BLaER1 (cell line): Measurements from ENCODE around the gene MRM2.
A peak's percentile ranks its signal among the peaks of the same experiment; 100 is the strongest.

ENCODE experiments used
- H3K27ac ChIP-seq: shearing (Covaris generic); formaldehyde crosslinking; 2 replicates; pipeline ENCODE4 v1.8.1; 2022
- H3K27me3 ChIP-seq: shearing (Covaris generic); formaldehyde crosslinking; 2 replicates; pipeline ENCODE4 v1.8.1; 2022
- H3K36me3 ChIP-seq: shearing (Covaris generic); formaldehyde crosslinking; 2 replicates; pipeline ENCODE4 v1.8.1; 2022
- H3K4me1 ChIP-seq: shearing (Covaris generic); formaldehyde crosslinking; 2 replicates; pipeline ENCODE4 v1.8.1; 2022
- H3K4me2 ChIP-seq: shearing (Covaris generic); formaldehyde crosslinking; 2 replicates; pipeline ENCODE4 v1.8.1; 2022
- H3K4me3 ChIP-seq: shearing (Covaris generic); formaldehyde crosslinking; 2 replicates; pipeline ENCODE4 v1.8.1; 2022
- H3K9ac ChIP-seq: shearing (Covaris generic); formaldehyde crosslinking; 2 replicates; pipeline ENCODE4 v1.8.1; 2022
- H3K9me3 ChIP-seq: shearing (Covaris generic); formaldehyde crosslinking; 2 replicates; pipeline ENCODE4 v1.8.1; 2022
- H4K20me1 ChIP-seq: shearing (Covaris generic); formaldehyde crosslinking; 2 replicates; pipeline ENCODE4 v1.8.1; 2022
- Cebpa-rat ChIP-seq: shearing (Covaris generic); IDR thresholded peaks from 2 replicates; pipeline ENCODE4 v1.8.1; 2022

Gene MRM2

DNA sequence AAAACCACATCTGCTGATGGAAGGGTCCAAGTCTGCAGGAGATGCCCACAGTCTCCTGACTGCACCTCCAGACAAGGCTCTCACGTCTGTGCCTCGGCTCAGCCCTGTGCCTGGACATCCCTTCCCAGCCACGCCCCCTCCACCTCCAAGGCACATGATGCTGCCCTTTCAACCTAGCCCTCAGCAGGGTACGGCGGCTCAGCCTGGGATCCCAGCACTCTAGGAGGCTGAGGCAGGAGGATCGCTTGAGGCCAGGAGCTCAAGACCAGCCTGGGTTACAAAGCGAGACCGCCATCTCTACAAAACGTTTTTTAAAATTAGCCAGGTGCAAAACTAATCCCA is 23.6 kb downstream of the MRM2 start:
- Histone ChIP-seq H3K27me3 (no peaks in the 10 kb centered on the region), H3K9ac (no peak overlapping the region), H3K4me3 (no peak overlapping the region), H3K9me3 (no peaks in the 10 kb centered on the region), H4K20me1 (peaks cover 65% of the 10 kb centered on the region), H3K36me3 (peaks cover 98% of the 10 kb centered on the region), H3K4me2 (no peak overlapping the region), H3K4me1 (peaks cover 14% of the 10 kb centered on the region), H3K27ac (no peak overlapping the region)
- no peak for TF ChIP-seq Cebpa-rat

DNA sequence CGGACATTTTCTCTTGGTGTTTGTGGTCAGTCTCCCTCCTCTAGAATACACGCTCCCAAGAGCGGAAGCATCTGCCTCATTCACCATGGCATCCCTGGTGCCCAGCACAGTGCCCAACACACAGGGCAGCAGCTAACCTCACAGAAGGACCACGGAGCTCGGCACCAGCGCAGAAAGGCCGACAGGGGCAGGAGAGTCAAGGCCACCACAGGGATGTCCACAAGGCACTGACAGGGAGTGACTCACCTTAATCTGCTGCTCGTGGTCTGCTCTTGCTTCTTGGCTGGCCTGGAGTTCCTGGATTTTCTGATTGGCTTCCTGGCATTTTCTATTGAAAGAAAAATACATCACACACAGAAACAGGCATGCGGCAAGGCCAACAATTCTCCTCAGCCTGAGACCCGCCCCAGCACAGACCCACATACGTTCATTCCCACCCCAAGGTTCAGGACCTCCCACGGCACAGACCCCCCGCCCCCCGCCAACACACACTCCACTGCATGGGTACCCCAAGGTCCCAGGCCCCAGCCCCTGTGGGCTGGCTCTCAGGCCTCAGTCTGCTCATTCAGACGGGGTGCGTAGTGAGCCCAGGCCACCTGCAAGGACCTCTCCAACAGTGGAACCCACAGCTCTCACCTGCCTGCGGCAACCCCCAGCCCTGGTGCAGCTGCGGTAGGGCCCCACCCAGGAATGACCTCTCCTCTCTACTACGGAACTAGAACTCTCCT is 24.1 kb downstream of the MRM2 start:
- Histone ChIP-seq H3K9me3 (no peaks in the 10 kb centered on the region), H3K9ac (no peak overlapping the region), H3K4me1 (peaks cover 14% of the 10 kb centered on the region), H4K20me1 (peaks cover 65% of the 10 kb centered on the region), H3K4me3 (no peak overlapping the region), H3K36me3 (peaks cover 98% of the 10 kb centered on the region), H3K27ac (no peak overlapping the region), H3K27me3 (no peaks in the 10 kb centered on the region), H3K4me2 (peak overlapping the region; percentile 47)
- no peak for TF ChIP-seq Cebpa-rat

DNA sequence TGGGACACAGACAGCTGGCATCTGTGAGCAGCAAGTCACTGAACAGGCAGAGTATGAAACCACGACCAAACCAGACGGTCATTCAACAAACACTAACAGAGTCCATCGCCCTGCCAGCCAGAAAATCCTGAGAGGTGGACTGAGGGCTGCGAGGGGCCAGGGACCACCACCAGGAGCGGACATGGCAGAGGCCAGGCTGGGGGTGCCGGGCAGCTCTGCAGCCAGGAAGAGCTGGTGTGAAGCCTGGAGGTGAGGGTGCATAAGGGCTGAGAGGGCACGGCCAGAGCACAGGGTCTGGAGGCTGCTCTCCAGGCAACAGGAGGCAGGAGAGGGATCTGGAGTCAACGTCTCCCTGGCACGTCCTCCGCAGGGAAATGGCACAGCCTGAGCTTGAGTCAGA is 24.8 kb downstream of the MRM2 start:
- peak overlapping the region; percentile 47 for H3K4me2 ChIP-seq
- H3K36me3 ChIP-seq, result peaks cover 98% of the 10 kb centered on the region
- H3K9me3 ChIP-seq, result no peaks in the 10 kb centered on the region
- no peaks in the 10 kb centered on the region for H3K27me3 ChIP-seq
- peaks cover 60% of the 10 kb centered on the region for H4K20me1 ChIP-seq
- 0 out of 2 replicates have a peak overlapping the region, but pooled peaks have one; percentile 3 for H3K27ac ChIP-seq
- H3K4me3 ChIP-seq, result no peak overlapping the region
- TF ChIP-seq Cebpa-rat, result no peak
- H3K9ac ChIP-seq, result peak overlapping the region; percentile 50
- H3K4me1 ChIP-seq, result peaks cover 14% of the 10 kb centered on the region

DNA sequence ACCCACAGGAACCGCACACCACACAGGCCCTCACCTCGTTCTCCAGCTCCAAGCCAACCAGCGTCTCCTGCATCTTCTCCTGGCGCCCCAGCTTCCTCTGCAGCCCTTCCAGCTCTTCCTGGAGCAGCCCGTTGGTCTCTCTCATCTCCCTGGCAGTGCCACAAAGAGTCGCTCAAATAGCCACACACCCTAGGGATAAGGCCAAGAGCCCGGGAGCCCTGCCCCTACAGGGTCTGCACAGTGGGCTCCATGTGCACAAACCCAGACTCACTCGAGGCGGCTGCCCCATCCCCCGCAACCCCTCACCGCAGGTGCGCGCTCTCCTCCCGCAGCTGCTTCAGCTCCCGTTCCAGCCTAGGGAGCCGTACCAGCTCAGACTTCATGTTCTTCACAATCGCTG is 26.2 kb downstream of the MRM2 start:
- no peak overlapping the region for H3K27ac ChIP-seq
- H4K20me1 ChIP-seq, result peaks cover 62% of the 10 kb centered on the region
- no peaks in the 10 kb centered on the region for H3K27me3 ChIP-seq
- peaks cover 98% of the 10 kb centered on the region for H3K36me3 ChIP-seq
- TF ChIP-seq Cebpa-rat, result no peak
- H3K9ac ChIP-seq, result 0 out of 2 replicates have a peak overlapping the region, but pooled peaks have one; percentile 50
- H3K4me2 ChIP-seq, result no peak overlapping the region
- peaks cover 14% of the 10 kb centered on the region for H3K4me1 ChIP-seq
- no peaks in the 10 kb centered on the region for H3K9me3 ChIP-seq
- no peak overlapping the region for H3K4me3 ChIP-seq

DNA sequence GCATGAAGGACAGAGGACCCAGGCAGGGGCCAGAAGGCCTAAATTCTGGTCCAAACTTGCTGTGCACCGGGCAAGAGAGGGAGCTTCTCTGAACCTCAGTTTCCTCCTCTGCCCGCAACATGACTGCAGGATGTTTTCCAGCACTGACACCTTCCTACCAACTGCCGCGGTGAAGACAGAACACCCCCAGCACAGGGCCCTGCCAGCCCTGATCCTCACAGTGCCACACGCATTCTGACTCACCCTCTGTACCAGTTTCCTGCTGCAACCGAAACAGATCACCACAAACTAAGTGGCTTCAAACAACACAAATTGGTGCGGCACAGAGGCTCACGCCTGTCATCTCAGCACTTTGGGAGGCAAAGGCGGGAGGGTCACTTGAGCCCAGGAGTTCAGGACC is 27.4 kb downstream of the MRM2 start:
- no peak overlapping the region for H3K4me3 ChIP-seq
- no peak overlapping the region for H3K4me2 ChIP-seq
- peaks cover 95% of the 10 kb centered on the region for H3K36me3 ChIP-seq
- H3K27me3 ChIP-seq, result no peaks in the 10 kb centered on the region
- H3K27ac ChIP-seq, result no peak overlapping the region
- peaks cover 20% of the 10 kb centered on the region for H3K4me1 ChIP-seq
- H4K20me1 ChIP-seq, result peaks cover 62% of the 10 kb centered on the region
- no peak for TF ChIP-seq Cebpa-rat
- H3K9ac ChIP-seq, result no peak overlapping the region
- H3K9me3 ChIP-seq, result no peaks in the 10 kb centered on the region

DNA sequence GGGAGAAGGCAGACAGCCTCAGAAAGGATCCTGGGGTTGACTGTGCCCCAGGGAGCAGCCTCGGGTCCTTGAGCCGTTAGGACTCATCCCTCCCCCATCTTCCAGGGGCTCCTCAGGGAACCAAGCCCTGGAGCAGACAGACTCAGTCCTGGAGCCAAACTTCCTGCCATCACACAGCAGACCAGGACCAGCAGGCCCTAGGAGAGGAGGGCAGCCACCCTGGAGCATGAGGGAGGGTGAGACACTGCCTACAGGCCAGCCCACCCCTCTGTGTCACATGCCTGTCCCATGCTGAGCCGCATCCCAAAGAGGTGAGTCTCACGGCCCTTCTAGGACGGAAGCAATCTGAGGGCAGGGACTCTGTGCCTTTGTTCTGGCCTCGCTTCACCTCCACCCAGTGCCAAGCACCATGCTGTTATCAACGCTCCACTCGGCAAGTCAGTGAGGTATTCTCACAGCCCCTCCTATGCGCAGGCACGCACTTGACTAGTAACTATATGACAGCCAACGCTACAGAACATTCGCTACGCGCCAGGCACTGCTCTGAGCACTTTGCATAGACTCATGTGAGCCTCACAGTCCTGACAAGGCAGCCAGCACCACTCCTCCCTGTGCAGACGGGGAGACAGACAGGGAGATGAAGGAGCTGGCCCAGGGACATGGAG is 28.3 kb downstream of the MRM2 start:
- TF ChIP-seq Cebpa-rat, result no peak
- H3K27me3 ChIP-seq, result no peaks in the 10 kb centered on the region
- H3K36me3 ChIP-seq, result peaks cover 91% of the 10 kb centered on the region
- H3K9me3 ChIP-seq, result no peaks in the 10 kb centered on the region
- H3K27ac ChIP-seq, result 0 out of 2 replicates have a peak overlapping the region, but pooled peaks have one; percentile 9
- no peak overlapping the region for H3K4me3 ChIP-seq
- H4K20me1 ChIP-seq, result peaks cover 66% of the 10 kb centered on the region
- peaks cover 29% of the 10 kb centered on the region for H3K4me1 ChIP-seq
- no peak overlapping the region for H3K9ac ChIP-seq
- H3K4me2 ChIP-seq, result no peak overlapping the region

DNA sequence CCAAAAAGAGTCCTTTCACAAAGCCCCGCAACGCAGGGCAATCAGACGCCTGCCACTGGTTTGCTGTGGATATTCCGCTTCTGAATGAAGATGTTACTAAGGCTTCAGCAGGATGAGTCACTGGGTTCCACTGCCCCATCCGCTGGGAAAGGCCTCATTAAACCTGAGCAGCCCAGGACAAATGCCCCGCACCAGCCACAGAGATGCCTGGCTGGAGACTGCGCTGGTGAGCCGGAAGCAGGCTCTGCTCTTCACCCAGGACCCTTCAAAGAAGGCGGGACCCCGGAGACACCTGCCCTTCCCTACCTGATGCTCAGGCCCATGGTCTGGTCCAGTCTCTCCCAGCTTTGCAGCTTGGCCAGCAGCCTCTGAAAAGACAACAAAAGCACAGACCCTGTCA is 29.1 kb downstream of the MRM2 start:
- TF ChIP-seq Cebpa-rat, result no peak

DNA sequence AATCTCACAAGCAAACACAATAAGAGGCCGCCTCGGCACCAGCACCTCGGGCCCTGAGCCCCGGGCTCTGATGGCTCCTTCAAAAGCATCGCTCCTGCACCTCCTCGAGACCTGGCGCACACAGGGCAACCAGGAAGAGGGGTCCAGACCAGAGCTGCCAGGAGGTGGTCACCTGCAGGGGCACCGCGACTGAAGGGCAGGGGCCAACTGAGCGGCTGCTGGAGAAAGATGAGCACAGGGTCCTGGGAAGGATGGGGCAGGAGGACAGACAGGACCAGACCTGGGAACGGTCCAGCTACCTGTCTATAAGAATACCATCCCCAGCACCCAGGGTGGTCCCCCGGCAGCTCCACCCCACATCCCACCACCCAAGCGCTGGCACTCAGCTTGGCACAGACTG is 30.1 kb downstream of the MRM2 start:
- H3K9ac ChIP-seq, result 0 out of 2 replicates have a peak overlapping the region, but pooled peaks have one; percentile 31
- H3K4me3 ChIP-seq, result no peak overlapping the region
- H3K27ac ChIP-seq, result no peak overlapping the region
- H4K20me1 ChIP-seq, result peaks cover 57% of the 10 kb centered on the region
- H3K36me3 ChIP-seq, result peaks cover 91% of the 10 kb centered on the region
- H3K27me3 ChIP-seq, result no peaks in the 10 kb centered on the region
- peaks cover 38% of the 10 kb centered on the region for H3K4me1 ChIP-seq
- no peaks in the 10 kb centered on the region for H3K9me3 ChIP-seq
- no peak for TF ChIP-seq Cebpa-rat
- no peak overlapping the region for H3K4me2 ChIP-seq

More for the DNA sequence above, 29.1 kb downstream of the MRM2 start:
- peaks cover 37% of the 10 kb centered on the region for H3K4me1 ChIP-seq
- no peaks in the 10 kb centered on the region for H3K9me3 ChIP-seq
- H3K27ac ChIP-seq, result no peak overlapping the region
- H3K4me2 ChIP-seq, result no peak overlapping the region
- peaks cover 91% of the 10 kb centered on the region for H3K36me3 ChIP-seq
- no peaks in the 10 kb centered on the region for H3K27me3 ChIP-seq
- H3K9ac ChIP-seq, result no peak overlapping the region
- no peak overlapping the region for H3K4me3 ChIP-seq
- H4K20me1 ChIP-seq, result peaks cover 67% of the 10 kb centered on the region

DNA sequence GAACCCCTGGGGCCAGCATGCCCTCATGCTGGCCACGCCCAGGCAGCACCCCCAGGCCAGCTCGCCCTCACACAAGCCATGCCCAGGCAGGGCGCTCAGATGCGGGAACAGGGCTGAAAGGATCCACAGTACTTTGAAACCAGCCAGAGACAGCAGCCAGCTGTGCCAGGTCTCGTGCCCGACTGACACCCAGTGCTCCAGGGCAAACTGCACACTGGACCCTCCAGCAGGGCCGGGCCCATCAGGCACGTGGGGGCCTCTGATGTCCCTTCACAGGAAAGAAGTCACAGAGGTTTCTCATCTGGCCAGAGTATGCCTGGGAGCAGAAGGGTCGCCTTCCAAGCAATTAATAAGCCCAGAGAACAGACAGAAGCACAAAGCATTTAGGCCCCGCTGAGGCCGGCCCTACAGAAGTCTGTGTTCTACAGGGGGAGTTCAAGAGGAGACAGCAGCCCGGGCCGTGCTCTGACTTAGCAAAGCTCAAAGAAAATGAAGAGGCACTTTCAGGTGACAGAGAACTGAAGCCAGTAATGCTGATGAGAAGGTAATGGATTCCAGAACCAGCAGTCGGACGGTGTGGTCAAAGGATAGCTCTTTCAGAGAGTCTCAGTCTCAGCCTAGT is 30.6 kb downstream of the MRM2 start:
- Histone ChIP-seq H4K20me1 (peaks cover 52% of the 10 kb centered on the region; the same call in 1 of the 2 replicates), H3K4me2 (no peak overlapping the region), H3K9ac (0 out of 2 replicates have a peak overlapping the region, but pooled peaks have one; percentile 31), H3K4me3 (no peak overlapping the region), H3K27me3 (no peaks in the 10 kb centered on the region), H3K36me3 (peaks cover 91% of the 10 kb centered on the region), H3K9me3 (no peaks in the 10 kb centered on the region), H3K27ac (no peak overlapping the region), H3K4me1 (peaks cover 33% of the 10 kb centered on the region)
- no peak for TF ChIP-seq Cebpa-rat
